GM12891 (cell line): Measurements from ENCODE around the gene RCHY1.

Source experiments
- PAX5 ChIP-seq: IDR thresholded peaks from 2 replicates; pipeline ENCODE4 v1.6.1; 2011; ENCODE audit warnings: low read length, moderate library complexity, mild to moderate bottlenecking; ENCODE audit not compliant: insufficient read depth, severe bottlenecking
- POLR2A ChIP-seq: IDR thresholded peaks from 2 replicates; pipeline ENCODE4 v1.6.1; 2011; ENCODE audit warnings: low read depth, low read length, control low read depth
- POLR2AphosphoS5 ChIP-seq: IDR thresholded peaks from 2 replicates; pipeline ENCODE4 v1.6.1; 2011; ENCODE audit warnings: low read depth, low read length, control low read depth
- POU2F2 ChIP-seq: IDR thresholded peaks from 2 replicates; pipeline ENCODE4 v1.6.1; 2011; ENCODE audit warnings: low read depth, mild to moderate bottlenecking, control low read depth, low read length, moderate library complexity

DNA sequence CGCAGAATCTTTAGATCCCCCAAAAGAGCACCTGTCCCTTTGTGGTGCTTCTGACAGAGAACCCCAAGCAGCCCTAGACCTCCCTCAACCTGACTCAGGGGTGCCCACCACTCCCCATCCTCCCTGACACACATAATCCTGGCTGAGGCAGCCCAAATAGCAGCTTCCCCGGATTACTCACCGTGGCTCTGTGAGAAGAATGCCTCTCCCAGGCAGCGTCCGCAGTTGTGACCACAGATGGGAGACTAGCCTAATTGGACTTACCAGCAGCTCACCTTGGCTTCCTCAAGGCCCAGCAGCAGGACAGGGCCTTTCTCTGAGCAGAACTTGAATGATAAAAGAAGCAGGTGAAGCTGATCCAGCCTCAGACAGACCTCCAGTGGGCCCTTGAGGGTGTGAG lies 31.3 kb upstream of the RCHY1 start:
- no peak for TF ChIP-seq POU2F2
- no peak for TF ChIP-seq POLR2A
- TF ChIP-seq POLR2AphosphoS5, result no peak
- TF ChIP-seq PAX5, result no peak
